GM19043 (cell line): ENCODE measurements around the gene KCNH3.

Experiments
- ATAC-seq: cut with Tn5 transposase; IDR thresholded peaks from one replicate; pipeline ENCODE4 v1.9.1; 2021; ENCODE audit warnings: low read depth; ENCODE audit not compliant: unreplicated experiment

Gene KCNH3

DNA sequence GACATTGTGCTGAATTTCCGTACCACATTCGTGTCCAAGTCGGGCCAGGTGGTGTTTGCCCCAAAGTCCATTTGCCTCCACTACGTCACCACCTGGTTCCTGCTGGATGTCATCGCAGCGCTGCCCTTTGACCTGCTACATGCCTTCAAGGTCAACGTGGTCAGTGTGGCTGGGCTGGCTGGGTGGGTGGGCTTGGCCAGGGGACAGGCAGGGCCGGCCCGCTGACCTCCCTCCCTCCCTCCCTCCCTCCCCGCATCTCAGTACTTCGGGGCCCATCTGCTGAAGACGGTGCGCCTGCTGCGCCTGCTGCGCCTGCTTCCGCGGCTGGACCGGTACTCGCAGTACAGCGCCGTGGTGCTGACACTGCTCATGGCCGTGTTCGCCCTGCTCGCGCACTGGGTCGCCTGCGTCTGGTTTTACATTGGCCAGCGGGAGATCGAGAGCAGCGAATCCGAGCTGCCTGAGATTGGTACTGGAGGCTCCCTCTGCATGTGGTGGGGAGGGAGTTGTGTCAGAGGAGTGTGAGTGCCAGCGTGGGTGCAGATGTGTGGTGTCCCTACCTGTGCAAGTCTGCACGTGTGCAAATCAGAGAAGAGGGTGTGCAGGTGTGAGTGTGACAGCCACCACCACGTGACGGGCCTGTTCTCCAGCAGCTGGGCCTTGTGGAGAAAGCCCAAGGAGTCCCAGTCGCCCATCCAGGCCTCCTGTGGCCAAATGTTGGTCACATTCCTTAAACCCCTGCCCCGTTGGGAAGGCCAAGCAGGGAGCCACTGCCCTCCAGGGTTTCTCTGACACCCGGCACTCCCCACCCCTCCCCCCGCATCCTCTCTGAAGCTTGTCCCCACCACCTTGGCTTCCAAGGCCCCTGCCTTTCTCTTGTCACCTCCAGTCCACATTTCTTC, 5.3 kb downstream of the KCNH3 start:
- no peak for ATAC-seq

DNA sequence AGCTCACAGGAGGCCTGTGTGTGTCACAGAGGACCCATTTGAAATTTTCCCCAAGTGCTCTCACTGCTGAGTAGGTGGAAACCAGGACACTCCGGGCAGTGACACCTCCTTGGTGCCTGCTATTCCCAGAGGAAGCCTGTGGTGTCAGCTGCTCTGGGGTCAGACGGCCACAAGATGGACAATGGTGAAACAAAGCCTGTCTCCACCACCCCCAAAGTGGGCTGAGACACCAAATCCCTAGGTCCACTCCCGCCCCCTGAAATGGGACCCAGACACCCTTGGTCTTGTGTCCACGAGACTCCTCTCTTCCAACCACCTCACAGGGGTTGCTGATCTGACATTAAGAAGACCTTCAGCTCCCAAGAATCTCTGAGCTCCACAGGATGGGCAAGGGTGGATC, 7.0 kb downstream of the KCNH3 start:
- ATAC-seq: no peak

DNA sequence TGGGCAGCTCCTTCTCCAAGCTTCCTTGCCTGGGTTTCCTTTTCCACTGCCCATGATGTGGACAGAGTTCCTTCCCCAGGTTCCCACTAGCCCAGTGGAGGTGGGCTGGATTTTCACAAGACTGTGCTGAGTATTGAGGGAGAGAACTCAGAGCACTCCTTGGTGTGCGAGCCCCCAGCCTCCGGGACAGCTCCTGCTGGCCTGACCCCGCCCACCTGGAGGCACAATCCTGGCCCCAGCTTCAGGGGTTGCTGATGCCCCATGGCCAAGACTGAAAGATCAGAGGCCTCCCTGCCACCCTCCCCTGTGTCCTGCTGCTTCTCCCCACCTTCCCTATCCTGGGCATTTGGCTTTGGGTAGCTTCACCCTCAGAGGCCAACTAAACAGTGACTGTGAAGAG, 7.7 kb downstream of the KCNH3 start:
- no peak for ATAC-seq

- no peak for ATAC-seq
Measured at GRCh38 chr12:49547090-49547690, 8.4 kb downstream of the KCNH3 start.

- no peak for ATAC-seq
Measured at GRCh38 chr12:49548481-49548821, 9.6 kb downstream of the KCNH3 start.

GRCh38 chr12:49548822-49549648, 10.2 kb downstream of the KCNH3 start:
- no peak for ATAC-seq

- no peak for ATAC-seq
Measured at GRCh38 chr12:49549735-49550692, 11.2 kb downstream of the KCNH3 start.

- no peak for ATAC-seq
Measured at GRCh38 chr12:49550693-49551252, 11.9 kb downstream of the KCNH3 start.

DNA sequence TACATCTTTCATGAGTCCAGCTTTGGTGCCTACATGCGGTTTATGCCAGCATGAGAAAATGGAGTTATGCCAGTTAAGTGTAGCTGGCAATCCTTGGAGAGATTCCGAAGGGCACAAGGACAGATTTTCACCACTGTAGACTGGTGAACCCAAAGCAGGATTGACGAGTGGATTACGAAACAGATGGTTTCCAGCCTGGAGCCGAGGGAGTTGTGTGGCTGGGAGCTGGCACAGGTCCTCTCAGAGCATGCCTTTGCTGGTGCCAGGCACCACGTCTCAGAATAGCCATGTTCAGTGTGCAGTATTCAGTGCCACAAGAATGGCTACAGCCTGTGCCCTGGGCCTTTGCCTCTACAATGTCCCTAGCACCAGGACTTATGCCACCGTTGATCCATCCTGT, 13.2 kb downstream of the KCNH3 start:
- no peak for ATAC-seq

DNA sequence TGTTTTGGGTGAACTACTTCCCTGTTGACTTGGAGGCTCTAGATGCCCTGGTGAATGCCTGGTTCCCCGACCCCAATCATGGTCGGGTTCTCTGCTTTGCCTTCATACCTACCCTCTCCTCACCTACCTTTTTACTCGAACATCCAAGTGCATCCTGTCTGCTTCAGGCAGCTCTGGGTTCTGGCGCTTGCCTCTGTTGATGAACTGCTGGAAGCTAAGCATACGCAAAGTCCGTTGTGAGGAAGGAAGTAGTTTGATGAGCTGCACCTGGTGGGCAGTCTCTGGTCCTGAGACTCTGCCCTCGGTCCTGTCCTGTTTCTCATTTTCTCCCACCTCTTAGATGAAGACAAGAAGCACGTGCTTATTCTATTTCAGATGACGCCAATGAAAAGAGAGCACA, 13.6 kb downstream of the KCNH3 start:
- no peak for ATAC-seq

DNA sequence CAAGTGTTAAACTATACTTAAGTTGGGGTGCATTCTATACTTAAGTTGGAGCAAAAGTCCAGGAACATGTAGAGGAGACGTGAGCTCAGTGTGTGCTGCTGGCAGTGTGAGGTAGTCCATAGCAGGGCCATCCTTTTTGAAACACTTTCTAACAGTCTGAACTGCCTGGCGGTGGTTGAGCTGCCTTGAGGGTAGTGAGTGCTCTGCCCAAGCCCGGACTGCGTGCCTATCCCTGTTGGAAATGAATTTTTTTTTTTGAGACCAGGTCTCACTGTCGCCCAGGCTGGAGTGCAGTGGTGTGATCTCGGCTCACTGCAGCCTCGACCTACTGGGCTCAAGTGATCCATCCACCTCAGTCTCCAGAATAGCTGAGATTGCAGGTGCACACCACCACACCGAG, 14.1 kb downstream of the KCNH3 start:
- no peak for ATAC-seq

DNA sequence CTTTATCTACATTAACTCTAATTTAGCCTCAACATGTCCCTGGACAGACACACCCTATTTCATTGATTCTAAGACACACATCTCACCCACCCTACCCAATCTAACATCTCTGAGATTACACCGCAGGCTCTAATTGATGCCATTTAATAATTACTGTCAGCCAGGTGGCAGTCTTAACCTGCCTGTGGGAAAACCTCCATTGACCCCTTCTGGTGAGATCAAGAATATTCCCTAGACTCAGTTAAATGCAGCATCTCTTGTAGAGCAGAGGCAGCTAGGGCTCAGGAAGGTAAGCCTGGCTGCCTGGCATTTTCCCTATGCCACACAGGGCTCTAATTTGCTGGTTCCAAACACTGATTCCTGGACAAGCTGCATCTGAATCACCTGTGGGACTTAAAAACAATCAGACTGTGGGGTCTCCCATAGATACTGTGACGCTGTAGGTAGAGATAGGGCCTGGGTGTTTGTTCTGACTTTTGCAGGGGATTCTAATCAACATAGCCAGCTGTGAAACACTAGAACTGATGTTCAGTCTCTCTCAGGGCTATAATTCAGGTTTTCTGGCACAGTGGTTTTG, 14.8 kb downstream of the KCNH3 start:
- ATAC-seq: no peak

GRCh38 chr12:49554266-49554665, 15.4 kb downstream of the KCNH3 start:
- ATAC-seq: no peak

DNA sequence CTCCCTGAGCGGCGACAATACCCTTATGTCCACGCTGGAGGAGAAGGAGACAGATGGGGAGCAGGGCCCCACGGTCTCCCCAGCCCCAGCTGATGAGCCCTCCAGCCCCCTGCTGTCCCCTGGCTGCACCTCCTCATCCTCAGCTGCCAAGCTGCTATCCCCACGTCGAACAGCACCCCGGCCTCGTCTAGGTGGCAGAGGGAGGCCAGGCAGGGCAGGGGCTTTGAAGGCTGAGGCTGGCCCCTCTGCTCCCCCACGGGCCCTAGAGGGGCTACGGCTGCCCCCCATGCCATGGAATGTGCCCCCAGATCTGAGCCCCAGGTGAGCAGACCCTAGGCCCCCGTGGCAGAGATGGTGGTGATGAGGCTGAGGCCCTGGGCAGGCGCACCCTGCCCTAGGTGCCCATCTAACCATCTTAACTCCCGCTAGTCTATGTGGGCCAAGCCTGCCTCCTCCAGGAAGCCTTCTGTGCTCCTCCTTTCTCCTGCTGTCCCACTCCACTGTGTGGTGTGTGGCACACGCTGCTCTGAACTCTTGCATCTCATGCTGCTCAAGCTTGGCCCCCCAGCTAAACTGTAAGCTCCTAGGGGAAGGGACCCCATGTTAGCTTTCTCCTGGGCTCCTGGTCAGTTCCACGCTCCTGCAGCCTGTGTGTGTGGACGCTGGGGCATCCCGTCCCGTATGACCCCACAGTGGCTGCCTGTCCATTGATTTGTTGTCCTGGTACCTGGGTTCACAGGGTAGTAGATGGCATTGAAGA, 17.0 kb downstream of the KCNH3 start:
- no peak for ATAC-seq

- no peak for ATAC-seq
Measured at GRCh38 chr12:49556391-49557186, 17.8 kb downstream of the KCNH3 start.

- ATAC-seq: no peak
Measured at GRCh38 chr12:49557187-49557916, 18.5 kb downstream of the KCNH3 start.

DNA sequence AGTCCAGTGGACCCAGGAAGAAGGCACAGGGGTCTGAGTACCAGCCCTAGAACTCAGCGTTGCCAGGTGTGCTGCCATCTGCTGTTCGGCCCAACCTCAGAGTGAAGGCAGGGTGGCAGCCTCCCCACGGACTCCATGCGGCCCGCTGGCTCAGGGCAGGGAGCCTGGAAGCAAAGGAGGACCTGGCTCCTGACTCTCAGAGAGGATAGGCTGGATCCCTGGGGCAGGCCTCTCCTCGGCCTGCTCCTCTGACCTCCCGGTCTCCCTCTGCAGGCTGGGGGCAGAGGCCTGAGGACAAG, 19.0 kb downstream of the KCNH3 start:
- no peak for ATAC-seq

DNA sequence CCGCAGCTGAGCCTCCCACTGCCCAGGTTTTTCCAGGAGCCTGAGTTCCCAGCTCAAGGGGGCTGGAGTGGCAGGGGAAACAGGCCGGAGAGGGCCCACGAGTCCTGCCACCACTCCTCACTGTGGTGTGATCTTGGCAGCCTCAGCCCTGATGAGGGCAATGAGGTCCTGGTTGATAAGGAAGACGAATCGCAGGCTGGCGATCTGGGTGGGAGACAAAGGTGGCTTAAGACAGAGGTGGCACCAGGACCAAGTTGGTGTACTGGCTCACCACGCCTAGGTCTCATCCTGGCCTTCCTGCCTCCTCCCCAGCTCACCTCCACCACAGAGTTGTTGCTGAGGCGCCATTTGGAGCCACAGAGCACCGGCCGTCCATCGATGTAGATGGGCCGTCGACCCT, 19.7 kb downstream of the KCNH3 start:
- no peak for ATAC-seq
